IPS-NIHi7 (cell line): ENCODE results near the gene ADD2.
A peak's percentile ranks its signal among the peaks of the same experiment; 100 is the strongest.

ENCODE experiments used
- DNase-seq: peaks from one replicate; pipeline ENCODE4 v3.0.0; 2012; ENCODE audit warnings: mixed read lengths; ENCODE audit errors: extremely low spot score

ADD2 gene

GRCh38 chr2:70702711-70703395 lies 65.1 kb downstream of the ADD2 start:
- no peak for DNase-seq

GRCh38 chr2:70698847-70699246 lies 69.2 kb downstream of the ADD2 start:
- no peak for DNase-seq

GRCh38 chr2:70697603-70698383 lies 70.2 kb downstream of the ADD2 start:
- DNase-seq: no peak

- no peak for DNase-seq
Observed at GRCh38 chr2:70696142-70696541, 71.9 kb downstream of the ADD2 start.

GRCh38 chr2:70692256-70692655 lies 75.7 kb downstream of the ADD2 start:
- DNase-seq: no peak

GRCh38 chr2:70691497-70692140 lies 76.4 kb downstream of the ADD2 start:
- DNase-seq: no peak

GRCh38 chr2:70690846-70691245 lies 77.2 kb downstream of the ADD2 start:
- DNase-seq: no peak

- DNase-seq: no peak
Observed at GRCh38 chr2:70688427-70688826, 79.6 kb downstream of the ADD2 start.

- no peak for DNase-seq
Observed at GRCh38 chr2:70687461-70687795, 80.6 kb downstream of the ADD2 start.

GRCh38 chr2:70686577-70687460 lies 81.2 kb downstream of the ADD2 start:
- DNase-seq: peak; percentile 97

GRCh38 chr2:70685771-70686171 lies 82.2 kb downstream of the ADD2 start:
- DNase-seq: no peak

- DNase-seq: no peak
Observed at GRCh38 chr2:70684846-70685622, 83.0 kb downstream of the ADD2 start.

- DNase-seq: no peak
Observed at GRCh38 chr2:70683455-70683854, 84.5 kb downstream of the ADD2 start.

GRCh38 chr2:70680735-70681134 lies 87.3 kb downstream of the ADD2 start:
- no peak for DNase-seq

GRCh38 chr2:70679259-70679658 lies 88.7 kb downstream of the ADD2 start:
- DNase-seq: no peak

GRCh38 chr2:70678576-70679143 lies 89.3 kb downstream of the ADD2 start:
- DNase-seq: no peak

- no peak for DNase-seq
Observed at GRCh38 chr2:70676301-70677035, 91.5 kb downstream of the ADD2 start.

GRCh38 chr2:70675862-70676261 lies 92.1 kb downstream of the ADD2 start:
- DNase-seq: no peak

- no peak for DNase-seq
Observed at GRCh38 chr2:70674636-70675430, 93.2 kb downstream of the ADD2 start.
